Measurements from ENCODE around the gene BCAR3.

- TF ChIP-seq, protein P1, sequence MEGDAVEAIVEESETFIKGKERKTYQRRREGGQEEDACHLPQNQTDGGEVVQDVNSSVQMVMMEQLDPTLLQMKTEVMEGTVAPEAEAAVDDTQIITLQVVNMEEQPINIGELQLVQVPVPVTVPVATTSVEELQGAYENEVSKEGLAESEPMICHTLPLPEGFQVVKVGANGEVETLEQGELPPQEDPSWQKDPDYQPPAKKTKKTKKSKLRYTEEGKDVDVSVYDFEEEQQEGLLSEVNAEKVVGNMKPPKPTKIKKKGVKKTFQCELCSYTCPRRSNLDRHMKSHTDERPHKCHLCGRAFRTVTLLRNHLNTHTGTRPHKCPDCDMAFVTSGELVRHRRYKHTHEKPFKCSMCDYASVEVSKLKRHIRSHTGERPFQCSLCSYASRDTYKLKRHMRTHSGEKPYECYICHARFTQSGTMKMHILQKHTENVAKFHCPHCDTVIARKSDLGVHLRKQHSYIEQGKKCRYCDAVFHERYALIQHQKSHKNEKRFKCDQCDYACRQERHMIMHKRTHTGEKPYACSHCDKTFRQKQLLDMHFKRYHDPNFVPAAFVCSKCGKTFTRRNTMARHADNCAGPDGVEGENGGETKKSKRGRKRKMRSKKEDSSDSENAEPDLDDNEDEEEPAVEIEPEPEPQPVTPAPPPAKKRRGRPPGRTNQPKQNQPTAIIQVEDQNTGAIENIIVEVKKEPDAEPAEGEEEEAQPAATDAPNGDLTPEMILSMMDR (IDR thresholded peaks at IDR 0.05): no peak
- TF ChIP-seq POLR2A (IDR thresholded peaks at IDR 0.05): no peak
Observed at GRCh38 chr1:93641527-93641926, 40.1 kb downstream of the BCAR3 start.
